ENCODE results near the gene EYA2.

The EYA2 gene

DNA sequence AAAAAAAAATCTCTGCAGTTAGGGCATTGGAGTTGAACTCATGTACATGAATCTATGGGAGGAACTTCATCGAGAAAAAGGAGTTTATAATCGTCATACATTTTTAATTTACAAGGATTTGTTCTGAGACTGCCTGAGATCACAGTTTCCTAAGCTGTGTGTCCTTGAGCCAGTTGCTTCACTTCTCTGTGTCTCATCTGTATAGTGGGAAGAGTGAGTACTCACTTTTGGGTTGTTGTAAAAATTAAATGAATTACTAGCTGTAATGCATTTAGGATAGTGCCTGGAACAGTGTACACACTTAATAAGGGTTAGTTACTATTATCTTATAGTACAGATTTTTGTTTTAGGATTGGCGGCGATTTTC is 42.5 kb downstream of the EYA2 start:
- Histone ChIP-seq H3K4me1 (ENCODE audit: control insufficient read depth, insufficient read depth, low read length) (no peaks in the 10 kb centered on the region), H3K27me3 (ENCODE audit: control insufficient read depth, insufficient read depth, low read length) (peaks cover under 1% of the 10 kb centered on the region), H3K4me3 (ENCODE audit: low read length) (no peak overlapping the region), H3K36me3 (ENCODE audit: control insufficient read depth, insufficient read depth, low read length) (no peaks in the 10 kb centered on the region), H3K9ac (ENCODE audit: low read length) (no peak overlapping the region), H3K27ac (ENCODE audit: low read depth, low read length) (no peak overlapping the region)

GRCh38 chr20:46937533-46938226 is 43.0 kb downstream of the EYA2 start:
- Histone ChIP-seq H3K27ac (ENCODE audit: low read depth, low read length) (no peak overlapping the region), H3K9ac (ENCODE audit: low read length) (no peak overlapping the region), H3K4me3 (ENCODE audit: low read length) (no peak overlapping the region), H3K27me3 (ENCODE audit: control insufficient read depth, insufficient read depth, low read length) (no peaks in the 10 kb centered on the region), H3K4me1 (ENCODE audit: control insufficient read depth, insufficient read depth, low read length) (no peaks in the 10 kb centered on the region), H3K36me3 (ENCODE audit: control insufficient read depth, insufficient read depth, low read length) (no peaks in the 10 kb centered on the region)

DNA sequence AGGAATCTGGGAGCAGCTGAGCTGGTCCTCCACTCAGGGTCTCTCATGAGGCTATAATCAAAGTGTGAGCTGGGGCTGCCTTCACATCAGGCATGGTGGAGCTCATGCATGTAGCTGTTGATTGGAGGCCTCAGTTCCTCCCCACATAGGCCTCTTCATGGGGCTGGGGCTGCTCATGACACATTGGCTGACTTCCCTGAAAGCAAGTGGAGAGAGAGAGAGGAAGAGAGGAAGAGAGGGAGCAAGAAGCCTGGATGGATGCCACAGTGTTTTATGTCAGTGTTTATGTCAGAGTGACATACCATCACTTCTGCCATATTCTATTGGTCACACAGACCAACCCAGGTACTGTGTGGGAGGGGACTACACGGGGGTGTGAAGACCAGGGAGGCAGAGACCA is 43.8 kb downstream of the EYA2 start:
- Histone ChIP-seq H3K27me3 (ENCODE audit: control insufficient read depth, insufficient read depth, low read length) (no peaks in the 10 kb centered on the region), H3K4me1 (ENCODE audit: control insufficient read depth, insufficient read depth, low read length) (no peaks in the 10 kb centered on the region), H3K27ac (ENCODE audit: low read depth, low read length) (no peak overlapping the region), H3K4me3 (ENCODE audit: low read length) (no peak overlapping the region), H3K9ac (ENCODE audit: low read length) (no peak overlapping the region), H3K36me3 (ENCODE audit: control insufficient read depth, insufficient read depth, low read length) (no peaks in the 10 kb centered on the region)

GRCh38 chr20:46939031-46939965 is 44.7 kb downstream of the EYA2 start:
- Histone ChIP-seq H3K4me1 (ENCODE audit: control insufficient read depth, insufficient read depth, low read length) (no peaks in the 10 kb centered on the region), H3K4me3 (ENCODE audit: low read length) (no peak overlapping the region), H3K9ac (ENCODE audit: low read length) (no peak overlapping the region), H3K27ac (ENCODE audit: low read depth, low read length) (no peak overlapping the region), H3K36me3 (ENCODE audit: control insufficient read depth, insufficient read depth, low read length) (no peaks in the 10 kb centered on the region), H3K27me3 (ENCODE audit: control insufficient read depth, insufficient read depth, low read length) (no peaks in the 10 kb centered on the region)

- no peak overlapping the region for H3K4me3 ChIP-seq (ENCODE audit: low read length)
- no peaks in the 10 kb centered on the region for H3K36me3 ChIP-seq (ENCODE audit: control insufficient read depth, insufficient read depth, low read length)
- H3K27me3 ChIP-seq (ENCODE audit: control insufficient read depth, insufficient read depth, low read length): no peaks in the 10 kb centered on the region
- H3K9ac ChIP-seq (ENCODE audit: low read length): no peak overlapping the region
- H3K27ac ChIP-seq (ENCODE audit: low read depth, low read length): no peak overlapping the region
- no peaks in the 10 kb centered on the region for H3K4me1 ChIP-seq (ENCODE audit: control insufficient read depth, insufficient read depth, low read length)
These were observed 46.0 kb downstream of the EYA2 start for GRCh38 chr20:46940616-46941015.

DNA sequence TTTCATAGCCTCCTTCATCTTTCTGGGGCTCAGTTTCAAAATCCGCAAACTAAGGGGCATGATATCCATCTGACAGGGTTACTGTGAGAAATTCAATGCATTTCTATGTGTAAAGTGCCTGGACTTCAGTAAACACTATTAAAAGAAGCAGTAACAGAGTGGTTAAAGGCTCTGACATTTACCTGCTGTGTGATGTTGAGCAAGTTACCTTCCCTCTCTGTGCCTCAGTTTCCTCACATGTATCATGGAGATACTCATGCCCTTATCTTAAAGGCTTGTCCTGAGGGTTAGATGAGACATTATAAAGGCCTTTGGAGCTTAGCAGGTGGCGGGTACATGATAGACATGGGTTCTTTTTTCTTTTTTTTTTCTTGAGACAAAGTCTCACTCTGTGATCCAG is 46.8 kb downstream of the EYA2 start:
- Histone ChIP-seq H3K4me1 (ENCODE audit: control insufficient read depth, insufficient read depth, low read length) (no peaks in the 10 kb centered on the region), H3K27me3 (ENCODE audit: control insufficient read depth, insufficient read depth, low read length) (no peaks in the 10 kb centered on the region), H3K36me3 (ENCODE audit: control insufficient read depth, insufficient read depth, low read length) (no peaks in the 10 kb centered on the region), H3K9ac (ENCODE audit: low read length) (no peak overlapping the region), H3K27ac (ENCODE audit: low read depth, low read length) (no peak overlapping the region), H3K4me3 (ENCODE audit: low read length) (no peak overlapping the region)

DNA sequence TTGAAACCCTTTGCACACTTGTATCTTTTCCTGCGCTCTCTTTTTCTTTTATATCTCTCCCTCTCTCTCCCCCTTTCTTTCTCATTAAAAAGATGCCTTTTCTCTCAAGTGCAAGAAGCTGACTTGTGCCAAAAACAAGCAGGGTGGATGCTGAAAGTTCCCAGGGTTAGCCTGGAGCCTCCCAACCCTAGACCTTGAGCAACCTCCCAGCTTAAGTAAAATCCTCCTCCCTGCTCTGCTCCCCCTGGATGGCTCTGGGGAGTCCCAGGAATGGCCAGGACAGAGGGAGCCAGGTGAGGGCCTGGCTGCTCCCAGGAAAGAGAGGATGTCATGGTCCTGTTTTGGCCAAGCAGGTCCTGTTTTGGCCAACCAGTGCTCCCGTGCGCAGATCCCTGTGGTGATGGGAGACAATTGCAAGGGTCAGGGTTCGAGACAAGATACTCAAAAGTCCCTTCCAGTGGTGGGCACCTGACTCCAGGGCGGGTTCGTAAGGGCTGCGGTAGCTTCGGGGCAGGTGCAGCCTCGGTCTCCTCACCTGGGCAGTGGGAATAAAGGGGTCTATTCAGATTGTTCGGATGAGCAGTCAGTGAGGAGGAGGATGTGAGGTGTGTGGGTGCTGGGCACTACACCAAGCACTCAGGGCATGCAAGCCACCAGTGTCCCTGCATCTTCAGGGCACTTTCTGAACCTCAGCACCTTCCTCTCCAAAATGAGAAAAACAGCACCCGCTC is 49.4 kb downstream of the EYA2 start:
- no peak overlapping the region for H3K27ac ChIP-seq (ENCODE audit: low read depth, low read length)
- H3K4me1 ChIP-seq (ENCODE audit: control insufficient read depth, insufficient read depth, low read length): no peaks in the 10 kb centered on the region
- H3K36me3 ChIP-seq (ENCODE audit: control insufficient read depth, insufficient read depth, low read length): no peaks in the 10 kb centered on the region
- no peaks in the 10 kb centered on the region for H3K27me3 ChIP-seq (ENCODE audit: control insufficient read depth, insufficient read depth, low read length)
- H3K4me3 ChIP-seq (ENCODE audit: low read length): no peak overlapping the region
- H3K9ac ChIP-seq (ENCODE audit: low read length): no peak overlapping the region

- Histone ChIP-seq H3K4me1 (ENCODE audit: control insufficient read depth, insufficient read depth, low read length) (no peaks in the 10 kb centered on the region), H3K36me3 (ENCODE audit: control insufficient read depth, insufficient read depth, low read length) (no peaks in the 10 kb centered on the region), H3K27me3 (ENCODE audit: control insufficient read depth, insufficient read depth, low read length) (no peaks in the 10 kb centered on the region), H3K4me3 (ENCODE audit: low read length) (no peak overlapping the region), H3K27ac (ENCODE audit: low read depth, low read length) (no peak overlapping the region), H3K9ac (ENCODE audit: low read length) (no peak overlapping the region)
These were observed 50.8 kb downstream of the EYA2 start for GRCh38 chr20:46945465-46945864.

DNA sequence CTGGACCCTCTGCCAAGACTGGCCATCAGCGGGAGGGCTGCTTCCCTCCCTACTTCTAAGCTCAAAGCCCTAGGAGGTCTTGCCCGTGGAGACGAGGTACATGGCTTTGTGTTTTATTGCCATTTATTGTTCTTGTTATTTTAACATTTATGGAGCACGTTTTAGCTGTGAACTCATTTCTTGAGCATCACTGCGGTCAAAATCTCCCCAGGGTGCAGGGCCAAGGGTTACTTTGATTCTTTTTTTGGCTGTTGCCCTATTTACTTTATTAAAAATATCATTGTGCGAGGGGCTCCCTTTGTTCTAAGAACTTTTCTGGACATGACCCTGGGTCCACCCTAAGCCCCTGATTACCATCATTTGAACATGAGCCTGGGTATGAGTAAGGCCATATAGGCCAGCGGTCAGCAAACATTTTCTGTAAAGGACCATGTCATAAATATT is 51.6 kb downstream of the EYA2 start:
- no peaks in the 10 kb centered on the region for H3K27me3 ChIP-seq (ENCODE audit: control insufficient read depth, insufficient read depth, low read length)
- H3K4me1 ChIP-seq (ENCODE audit: control insufficient read depth, insufficient read depth, low read length): no peaks in the 10 kb centered on the region
- H3K4me3 ChIP-seq (ENCODE audit: low read length): no peak overlapping the region
- H3K36me3 ChIP-seq (ENCODE audit: control insufficient read depth, insufficient read depth, low read length): no peaks in the 10 kb centered on the region
- H3K9ac ChIP-seq (ENCODE audit: low read length): no peak overlapping the region
- no peak overlapping the region for H3K27ac ChIP-seq (ENCODE audit: low read depth, low read length)

- no peak overlapping the region for H3K4me3 ChIP-seq (ENCODE audit: low read length)
- no peaks in the 10 kb centered on the region for H3K27me3 ChIP-seq (ENCODE audit: control insufficient read depth, insufficient read depth, low read length)
- H3K9ac ChIP-seq (ENCODE audit: low read length): no peak overlapping the region
- H3K27ac ChIP-seq (ENCODE audit: low read depth, low read length): no peak overlapping the region
- no peaks in the 10 kb centered on the region for H3K36me3 ChIP-seq (ENCODE audit: control insufficient read depth, insufficient read depth, low read length)
- H3K4me1 ChIP-seq (ENCODE audit: control insufficient read depth, insufficient read depth, low read length): no peaks in the 10 kb centered on the region
These were observed 52.2 kb downstream of the EYA2 start for GRCh38 chr20:46946796-46947195.

DNA sequence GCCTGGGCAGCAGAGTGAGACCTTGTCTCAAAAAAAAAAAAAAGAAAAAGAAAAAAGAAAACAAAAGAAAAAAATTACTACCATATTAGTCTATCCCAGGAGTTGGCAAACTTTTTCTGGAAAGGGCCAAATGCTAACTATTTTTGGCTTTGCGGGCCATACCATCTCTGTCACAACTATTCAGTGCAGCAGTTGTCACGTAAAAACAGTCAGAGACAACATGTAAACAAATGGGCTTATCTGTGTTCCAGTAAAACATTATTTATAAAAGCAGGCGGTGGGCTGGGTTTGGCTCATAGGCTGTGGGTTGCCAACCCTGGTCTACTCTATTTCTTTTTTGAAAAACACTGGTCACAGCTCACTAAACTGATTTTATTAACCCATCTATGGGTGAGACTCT is 53.4 kb downstream of the EYA2 start:
- no peaks in the 10 kb centered on the region for H3K4me1 ChIP-seq (ENCODE audit: control insufficient read depth, insufficient read depth, low read length)
- no peak overlapping the region for H3K9ac ChIP-seq (ENCODE audit: low read length)
- no peaks in the 10 kb centered on the region for H3K27me3 ChIP-seq (ENCODE audit: control insufficient read depth, insufficient read depth, low read length)
- no peak overlapping the region for H3K27ac ChIP-seq (ENCODE audit: low read depth, low read length)
- no peak overlapping the region for H3K4me3 ChIP-seq (ENCODE audit: low read length)
- H3K36me3 ChIP-seq (ENCODE audit: control insufficient read depth, insufficient read depth, low read length): no peaks in the 10 kb centered on the region

GRCh38 chr20:46951405-46951804 is 56.8 kb downstream of the EYA2 start:
- Histone ChIP-seq H3K27me3 (ENCODE audit: control insufficient read depth, insufficient read depth, low read length) (no peaks in the 10 kb centered on the region), H3K4me3 (ENCODE audit: low read length) (no peak overlapping the region), H3K9ac (ENCODE audit: low read length) (no peak overlapping the region), H3K36me3 (ENCODE audit: control insufficient read depth, insufficient read depth, low read length) (no peaks in the 10 kb centered on the region), H3K27ac (ENCODE audit: low read depth, low read length) (no peak overlapping the region), H3K4me1 (ENCODE audit: control insufficient read depth, insufficient read depth, low read length) (no peaks in the 10 kb centered on the region)

All from rectal smooth muscle tissue (tissue), 1 donor.